Spleen (tissue), 11 donors: ENCODE results near the gene ADORA2A. TPM values are rescaled to one million over a fixed set of nuclear protein-coding genes. Genes with fewer than 3 reads are reported as not detected.

Source experiments
- DNase-seq: peaks from one replicate; pipeline ENCODE4 v3.0.0-alpha.2; 2020
- H3K27ac ChIP-seq, 8 donors: fragments of 200-600 bp; sonication (generic) in 7 of 8; 1 replicate in 4 of 8; 2 replicates in 4 of 8; pipeline versions ENCODE4 v1.5.0 to v1.8.0; 2016 to 2021; ENCODE audit warnings: inconsistent platforms in 4 of 8, mild to moderate bottlenecking in 4 of 8, moderate library complexity in 1 of 8
- H3K27me3 ChIP-seq, 7 donors: fragments of 200-600 bp; sonication (generic) in 6 of 7; replicated peaks in 1 of 7; 1 replicate in 4 of 7; 2 replicates in 3 of 7; pipeline versions ENCODE4 v1.5.0 to v1.8.0; 2016 to 2021; ENCODE audit warnings: inconsistent platforms in 3 of 7, mild to moderate bottlenecking in 1 of 7
- H3K36me3 ChIP-seq, 6 donors: fragments of 200-600 bp; sonication (generic) in 5 of 6; 1 replicate in 4 of 6; 2 replicates in 2 of 6; pipeline versions ENCODE4 v1.5.0 to v1.8.0; 2016 to 2021; ENCODE audit warnings: inconsistent platforms in 2 of 6
- H3K4me1 ChIP-seq, 6 donors: fragments of 200-600 bp; sonication (generic) in 5 of 6; 1 replicate in 3 of 6; 2 replicates in 3 of 6; pipeline versions ENCODE4 v1.5.0 to v1.8.0; 2016 to 2021; ENCODE audit warnings: inconsistent platforms in 3 of 6
- H3K4me3 ChIP-seq, 8 donors: fragments of 200-600 bp; sonication (generic) in 7 of 8; 1 replicate in 4 of 8; 2 replicates in 4 of 8; pipeline versions ENCODE4 v1.5.0 to v1.8.0; 2016 to 2021; ENCODE audit warnings: inconsistent platforms in 4 of 8, mild to moderate bottlenecking in 4 of 8, moderate library complexity in 2 of 8
- H3K9me3 ChIP-seq, 8 donors: fragments of 200-600 bp; sonication (generic) in 7 of 8; 1 replicate in 4 of 8; 2 replicates in 4 of 8; pipeline versions ENCODE4 v1.5.0 to v1.8.0; 2016 to 2021; ENCODE audit warnings: inconsistent platforms in 4 of 8
- POLR2A ChIP-seq, 3 donors: fragments of 450-650 bp; IDR thresholded peaks; one replicate each; pipeline ENCODE4 v1.5.1; 2017; ENCODE audit warnings: antibody characterized with exemption in 3 of 3, mild to moderate bottlenecking in 1 of 3
- POLR2AphosphoS5 ChIP-seq, 3 donors: sonication (generic); formaldehyde crosslinking; IDR thresholded peaks; one replicate each; pipeline ENCODE4 v1.5.1; 2017; ENCODE audit warnings: antibody characterized with exemption in 3 of 3
- whole genome bisulfite sequencing, 5 donors: extraction: QIAGEN DNeasy Blood & Tissue Kit in 3 of 5; methylation state at CpG; one replicate each; pipeline versions ENCODE4 v1.1.5 to v1.1.7; 2013 to 2018; 5-methylcytosine and 5-hydroxymethylcytosine counted together
- intact Hi-C: fragments of 100-400 bp; cut with DNase I; formaldehyde crosslinking; loops from one replicate; pipeline ENCODE4 v1.15.0; 2023; ENCODE audit warnings: low total_unique reads
- polyA plus RNA-seq, 3 donors: library from polyadenylated mRNA; stranded (reverse); fragments of 200-250 nt; gene quantifications; one replicate each; pipeline ENCODE4 v1.2.1, GENCODE V29; 2013
- total RNA-seq, 7 donors: library from RNA; depleted of rRNA in 3 of 7; stranded (reverse); fragments of >200 nt in 3 of 7; fragmentation: NEBNext Ultra II Directional in 4 of 7; extraction: Animal tissue kit (Norgen Biotek cat#: 25700) in 4 of 7; gene quantifications; one replicate each; pipeline versions ENCODE4 v1.1.0 to v1.2.1, GENCODE V29; 2016 to 2021
- TF ChIP-seq, protein P1 (sequence below), 11 experiments: fragments of 200-600 bp in 7 of 11; fragments of 450-650 bp in 4 of 11; sonication (generic) in 4 of 11; IDR thresholded peaks in 8 of 11; conservative IDR thresholded peaks in 3 of 11; 1 replicate in 7 of 11; 2 replicates in 4 of 11; pipeline versions ENCODE4 v1.4.0 to v1.8.0; 2016 to 2021; ENCODE audit warnings: antibody characterized with exemption in 11 of 11, inconsistent platforms in 4 of 11, mild to moderate bottlenecking in 1 of 11
- donor health status: healthy with polysubstance abuse.
- donor health status: DM: no; HTN: no; CAD: no; lungs with moderate emphysema.
- donor health status: DM: no; HTN: no; CAD: no.
- donor health status: Bipolar disorder and iron deficiency.
- donor health status: healthy.
- donor health status: DM: no; HTN: no; CAD: no.
- donor health status: DM: yes; HTN: yes; CAD: no.

The ADORA2A gene
- total and polyA plus RNA-seq, 10 donors, result 8.3 to 31.1 (median 20.2) TPM

DNA sequence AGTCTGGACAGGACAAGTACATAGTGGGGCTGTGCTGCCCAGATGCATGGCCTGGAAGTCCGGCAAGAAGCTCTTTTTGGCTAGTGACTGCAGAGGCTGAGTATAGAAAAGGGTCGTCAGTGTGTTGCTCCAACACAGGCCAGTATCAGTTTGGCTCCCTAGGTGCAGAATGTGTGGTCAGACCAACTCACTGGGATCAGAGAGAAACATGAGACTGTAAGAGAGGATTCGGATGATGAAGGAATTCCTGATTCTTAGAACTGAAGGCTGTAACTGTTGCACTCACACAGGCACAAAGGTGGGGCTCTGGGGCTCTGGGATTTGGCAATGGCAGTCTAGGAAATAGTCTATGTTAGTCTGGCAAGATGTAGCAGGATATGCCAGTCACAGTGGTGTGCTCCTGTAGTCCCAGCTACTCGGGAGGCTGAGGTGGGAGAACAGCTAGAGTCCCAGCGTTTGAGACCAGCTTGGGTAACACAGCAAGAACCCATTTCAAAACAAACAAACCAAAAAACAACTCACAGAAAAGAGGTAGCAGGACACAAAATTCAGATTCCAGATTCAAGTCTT is 56.7 kb downstream of the ADORA2A start:
- intact Hi-C loops, result no loop called here
- Histone ChIP-seq H3K4me1 (peaks cover 0 to 55% (median 8%) of the 10 kb centered on the region in 6 donors), H3K27ac (peak overlapping the region in 1 of 8 donors; percentile 80), H3K4me3 (no peak overlapping the region), H3K36me3 (no peaks in the 10 kb centered on the region), H3K9me3 (no peaks in the 10 kb centered on the region), H3K27me3 (no peaks in the 10 kb centered on the region)
- DNase-seq, result no peak
- 68 to 88% (median 80%) methylated on average over 5 of the region's 5 CpGs for WGBS, 5 donors
- TF ChIP-seq, protein P1, sequence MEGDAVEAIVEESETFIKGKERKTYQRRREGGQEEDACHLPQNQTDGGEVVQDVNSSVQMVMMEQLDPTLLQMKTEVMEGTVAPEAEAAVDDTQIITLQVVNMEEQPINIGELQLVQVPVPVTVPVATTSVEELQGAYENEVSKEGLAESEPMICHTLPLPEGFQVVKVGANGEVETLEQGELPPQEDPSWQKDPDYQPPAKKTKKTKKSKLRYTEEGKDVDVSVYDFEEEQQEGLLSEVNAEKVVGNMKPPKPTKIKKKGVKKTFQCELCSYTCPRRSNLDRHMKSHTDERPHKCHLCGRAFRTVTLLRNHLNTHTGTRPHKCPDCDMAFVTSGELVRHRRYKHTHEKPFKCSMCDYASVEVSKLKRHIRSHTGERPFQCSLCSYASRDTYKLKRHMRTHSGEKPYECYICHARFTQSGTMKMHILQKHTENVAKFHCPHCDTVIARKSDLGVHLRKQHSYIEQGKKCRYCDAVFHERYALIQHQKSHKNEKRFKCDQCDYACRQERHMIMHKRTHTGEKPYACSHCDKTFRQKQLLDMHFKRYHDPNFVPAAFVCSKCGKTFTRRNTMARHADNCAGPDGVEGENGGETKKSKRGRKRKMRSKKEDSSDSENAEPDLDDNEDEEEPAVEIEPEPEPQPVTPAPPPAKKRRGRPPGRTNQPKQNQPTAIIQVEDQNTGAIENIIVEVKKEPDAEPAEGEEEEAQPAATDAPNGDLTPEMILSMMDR (IDR thresholded peaks at IDR 0.05 in 8 of 11, conservative IDR thresholded peaks at IDR 0.05 in 3 of 11), result no peak
- TF ChIP-seq POLR2AphosphoS5 (IDR thresholded peaks at IDR 0.05) (no peak), POLR2A (IDR thresholded peaks at IDR 0.05) (no peak)

DNA sequence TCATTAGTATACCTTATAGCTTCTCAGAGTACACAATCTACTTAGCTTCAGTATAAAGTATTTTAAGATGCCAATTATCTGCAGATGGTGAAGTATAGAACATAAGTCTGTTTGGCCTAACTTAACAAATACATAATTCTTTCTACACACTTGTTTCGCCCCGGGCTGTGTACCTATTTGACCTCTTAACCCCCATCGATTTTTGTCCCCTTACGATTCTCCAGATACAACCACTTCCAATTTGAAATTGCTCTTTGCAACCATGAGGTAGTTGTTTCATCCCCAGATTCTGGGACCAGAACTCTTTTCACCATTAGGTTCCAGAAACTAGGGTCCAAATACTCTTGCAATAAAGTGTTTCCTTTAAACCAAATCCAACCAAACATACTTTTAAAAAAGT is 57.8 kb downstream of the ADORA2A start:
- peaks cover 0 to 53% (median 8%) of the 10 kb centered on the region in 6 donors for H3K4me1 ChIP-seq
- H3K4me3 ChIP-seq, result no peak overlapping the region
- no peak for TF ChIP-seq POLR2A (IDR thresholded peaks at IDR 0.05)
- TF ChIP-seq POLR2AphosphoS5 (IDR thresholded peaks at IDR 0.05), result no peak
- TF ChIP-seq, protein P1 (IDR thresholded peaks at IDR 0.05 in 8 of 11, conservative IDR thresholded peaks at IDR 0.05 in 3 of 11), result no peak
- H3K27ac ChIP-seq, result no peak overlapping the region
- H3K27me3 ChIP-seq, result no peaks in the 10 kb centered on the region
- no peaks in the 10 kb centered on the region for H3K9me3 ChIP-seq
- H3K36me3 ChIP-seq, result no peaks in the 10 kb centered on the region
- 92 to 99% (median 97%) methylated on average over 4 of the region's 4 CpGs for WGBS, 5 donors
- no peak for DNase-seq
- intact Hi-C loops, result no loop called here

DNA sequence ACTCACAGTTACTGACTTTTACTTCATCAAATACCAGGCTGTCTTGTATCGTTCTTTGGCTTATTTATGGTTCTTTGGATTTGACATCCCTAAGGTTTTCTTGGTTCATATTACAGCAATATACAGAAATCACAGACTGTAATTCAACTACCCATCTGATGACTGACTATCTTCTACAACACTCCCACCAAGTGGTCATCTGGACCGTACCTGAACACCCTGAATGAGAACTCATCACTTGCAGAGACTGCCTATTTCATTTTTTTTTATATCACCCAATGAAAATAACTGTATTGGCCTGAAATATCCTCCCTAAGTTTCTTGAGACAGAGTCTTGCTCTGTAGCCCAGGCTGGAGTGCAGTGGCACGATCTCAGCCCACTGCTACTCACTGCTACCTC is 58.2 kb downstream of the ADORA2A start:
- no peak overlapping the region for H3K27ac ChIP-seq
- H3K4me3 ChIP-seq, result no peak overlapping the region
- no peak for DNase-seq
- H3K4me1 ChIP-seq, result peaks cover 0 to 49% (median 8%) of the 10 kb centered on the region in 6 donors
- no peaks in the 10 kb centered on the region for H3K27me3 ChIP-seq
- H3K36me3 ChIP-seq, result no peaks in the 10 kb centered on the region
- intact Hi-C loops, result no loop called here
- 60 to 70% (median 70%) methylated on average over 3 of the region's 3 CpGs for WGBS, 5 donors
- no peaks in the 10 kb centered on the region for H3K9me3 ChIP-seq
- TF ChIP-seq, protein P1 (IDR thresholded peaks at IDR 0.05 in 8 of 11, conservative IDR thresholded peaks at IDR 0.05 in 3 of 11), result peak in 9 of 11 experiments; percentile 15 to 58 (median 42)
- TF ChIP-seq POLR2A (IDR thresholded peaks at IDR 0.05), result no peak

DNA sequence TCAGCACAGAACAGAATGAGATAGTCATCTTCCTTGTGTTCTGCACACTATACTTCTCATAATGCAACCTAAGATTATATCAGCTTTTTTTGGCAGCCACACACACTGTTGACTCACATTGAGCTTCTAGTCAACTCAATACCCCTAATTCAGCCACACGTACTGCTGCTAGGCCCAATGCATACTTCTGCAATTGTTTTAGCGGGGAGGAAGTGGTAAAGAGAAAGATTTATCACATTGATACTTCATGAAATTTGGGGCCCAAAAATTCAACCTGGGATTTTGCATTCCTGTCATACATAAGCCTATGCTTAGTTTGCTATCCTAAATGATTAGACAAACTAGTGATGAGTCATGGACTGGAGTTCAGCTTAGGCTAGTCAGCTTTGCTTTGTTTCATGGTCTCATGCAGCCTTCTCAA is 59.1 kb downstream of the ADORA2A start:
- no peak for DNase-seq
- Histone ChIP-seq H3K27ac (no peak overlapping the region), H3K4me1 (peaks cover 0 to 45% (median 8%) of the 10 kb centered on the region in 6 donors), H3K36me3 (no peaks in the 10 kb centered on the region), H3K4me3 (no peak overlapping the region), H3K9me3 (no peaks in the 10 kb centered on the region), H3K27me3 (no peaks in the 10 kb centered on the region)
- WGBS, 5 donors, result 21 to 64% (median 44%) methylated on average over 2 of the region's 2 CpGs
- intact Hi-C loops, result no loop called here
- TF ChIP-seq POLR2A (IDR thresholded peaks at IDR 0.05) (no peak), POLR2AphosphoS5 (IDR thresholded peaks at IDR 0.05) (no peak)
- TF ChIP-seq, protein P1 (IDR thresholded peaks at IDR 0.05 in 8 of 11, conservative IDR thresholded peaks at IDR 0.05 in 3 of 11), result no peak
